Superior temporal gyrus (tissue), 1 donor: ENCODE results near the gene SH3GLB2.
"Not testable (repeated sequence)": the region's sequence is repeated elsewhere in the genome, so short reads cannot be mapped to it uniquely, and the experiment has no call there.

Experiments
- DNase-seq: peaks from one replicate; pipeline ENCODE4 v3.0.0-alpha.2; 2016; ENCODE audit errors: extremely low spot score

SH3GLB2 gene

GRCh38 chr9:129001504-129002325 is 26.4 kb downstream of the SH3GLB2 start:
- DNase-seq, result no peak

GRCh38 chr9:128999581-129000206 is 28.4 kb downstream of the SH3GLB2 start:
- DNase-seq, result no peak

GRCh38 chr9:128998462-128998861 is 29.7 kb downstream of the SH3GLB2 start:
- no peak for DNase-seq

- DNase-seq, result peak; percentile 78
Observed at GRCh38 chr9:128995791-128996190, 32.3 kb downstream of the SH3GLB2 start.

GRCh38 chr9:128992995-128993394 is 35.1 kb downstream of the SH3GLB2 start:
- DNase-seq, result peak; percentile 84

GRCh38 chr9:128987805-128988204 is 40.3 kb downstream of the SH3GLB2 start:
- peak; percentile 56 for DNase-seq

- no peak for DNase-seq
Observed at GRCh38 chr9:128986671-128987070, 41.5 kb downstream of the SH3GLB2 start.

GRCh38 chr9:128983536-128983935 is 44.6 kb downstream of the SH3GLB2 start:
- DNase-seq, result no peak

GRCh38 chr9:128979111-128979510 is 49.0 kb downstream of the SH3GLB2 start:
- no peak for DNase-seq

- no peak for DNase-seq
Observed at GRCh38 chr9:128972956-128973355, 55.2 kb downstream of the SH3GLB2 start.

- no peak for DNase-seq
Observed at GRCh38 chr9:128969491-128969890, 58.6 kb downstream of the SH3GLB2 start.

- DNase-seq, result not testable (repeated sequence)
Observed at GRCh38 chr9:128961403-128961802, 66.7 kb downstream of the SH3GLB2 start.
